Fibroblast of the conjunctiva (primary cell): Measurements from ENCODE around the gene CRB2.

Experiments used
- DNase-seq: peaks from one replicate; pipeline ENCODE4 v3.0.0-alpha.2; 2010; ENCODE audit warnings: low read depth

Gene CRB2

GRCh38 chr9:123365287-123365880 lies 9.4 kb downstream of the CRB2 start:
- DNase-seq = no peak

- DNase-seq = no peak
Observed at GRCh38 chr9:123365881-123366528, 10.0 kb downstream of the CRB2 start.

GRCh38 chr9:123368023-123368422 lies 12.0 kb downstream of the CRB2 start:
- DNase-seq = no peak

GRCh38 chr9:123368536-123369153 lies 12.6 kb downstream of the CRB2 start:
- DNase-seq = no peak

DNA sequence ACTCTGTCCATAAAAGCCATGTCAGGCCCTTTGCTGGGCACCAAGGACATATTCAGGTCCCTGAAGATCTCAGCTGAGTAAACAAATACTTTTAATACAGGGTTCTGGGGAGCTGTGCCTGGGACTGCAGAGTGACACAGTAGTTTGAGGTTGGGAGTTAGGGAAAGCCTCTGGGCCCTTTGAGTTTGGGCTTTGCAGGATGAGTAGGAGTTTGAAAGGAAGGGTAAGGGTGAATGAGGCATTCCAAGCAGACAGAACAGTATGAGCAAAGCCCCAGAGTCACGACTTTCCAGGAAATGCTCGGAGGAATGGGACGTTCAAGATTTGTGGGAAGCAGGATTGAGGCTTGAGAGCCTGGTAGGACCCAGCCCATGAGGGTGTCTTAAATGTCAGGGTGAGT lies 13.3 kb downstream of the CRB2 start:
- DNase-seq = no peak

GRCh38 chr9:123370108-123370507 lies 14.1 kb downstream of the CRB2 start:
- no peak for DNase-seq

DNA sequence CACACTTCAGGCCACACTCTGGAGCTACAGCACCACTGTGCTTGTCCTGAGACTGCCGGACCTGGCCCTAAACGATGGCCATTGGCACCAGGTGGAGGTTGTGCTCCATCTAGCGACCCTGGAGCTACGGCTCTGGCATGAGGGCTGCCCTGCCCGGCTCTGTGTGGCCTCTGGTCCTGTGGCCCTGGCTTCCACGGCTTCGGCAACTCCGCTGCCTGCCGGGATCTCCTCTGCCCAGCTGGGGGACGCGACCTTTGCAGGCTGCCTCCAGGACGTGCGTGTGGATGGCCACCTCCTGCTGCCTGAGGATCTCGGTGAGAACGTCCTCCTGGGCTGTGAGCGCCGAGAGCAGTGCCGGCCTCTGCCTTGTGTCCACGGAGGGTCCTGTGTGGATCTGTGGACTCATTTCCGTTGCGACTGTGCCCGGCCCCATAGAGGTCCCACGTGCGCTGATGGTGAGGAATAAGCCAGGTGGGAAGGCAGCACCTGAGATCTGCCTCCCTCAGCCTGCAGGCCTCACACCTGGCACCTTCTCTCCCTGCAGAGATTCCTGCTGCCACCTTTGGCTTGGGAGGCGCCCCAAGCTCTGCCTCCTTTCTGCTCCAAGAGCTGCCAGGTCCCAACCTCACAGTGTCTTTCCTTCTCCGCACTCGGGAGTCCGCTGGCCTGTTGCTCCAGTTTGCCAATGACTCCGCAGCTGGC lies 14.7 kb downstream of the CRB2 start:
- DNase-seq = no peak

DNA sequence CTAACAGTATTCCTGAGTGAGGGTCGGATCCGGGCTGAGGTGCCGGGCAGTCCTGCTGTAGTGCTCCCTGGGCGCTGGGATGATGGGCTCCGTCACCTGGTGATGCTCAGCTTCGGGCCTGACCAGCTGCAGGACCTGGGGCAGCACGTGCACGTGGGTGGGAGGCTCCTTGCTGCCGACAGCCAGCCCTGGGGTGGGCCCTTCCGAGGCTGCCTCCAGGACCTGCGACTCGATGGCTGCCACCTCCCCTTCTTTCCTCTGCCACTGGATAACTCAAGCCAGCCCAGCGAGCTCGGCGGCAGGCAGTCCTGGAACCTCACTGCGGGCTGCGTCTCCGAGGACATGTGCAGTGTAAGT lies 15.2 kb downstream of the CRB2 start:
- no peak for DNase-seq

GRCh38 chr9:123371805-123372590 lies 16.0 kb downstream of the CRB2 start:
- DNase-seq = no peak

- no peak for DNase-seq
Observed at GRCh38 chr9:123372766-123373446, 16.9 kb downstream of the CRB2 start.

DNA sequence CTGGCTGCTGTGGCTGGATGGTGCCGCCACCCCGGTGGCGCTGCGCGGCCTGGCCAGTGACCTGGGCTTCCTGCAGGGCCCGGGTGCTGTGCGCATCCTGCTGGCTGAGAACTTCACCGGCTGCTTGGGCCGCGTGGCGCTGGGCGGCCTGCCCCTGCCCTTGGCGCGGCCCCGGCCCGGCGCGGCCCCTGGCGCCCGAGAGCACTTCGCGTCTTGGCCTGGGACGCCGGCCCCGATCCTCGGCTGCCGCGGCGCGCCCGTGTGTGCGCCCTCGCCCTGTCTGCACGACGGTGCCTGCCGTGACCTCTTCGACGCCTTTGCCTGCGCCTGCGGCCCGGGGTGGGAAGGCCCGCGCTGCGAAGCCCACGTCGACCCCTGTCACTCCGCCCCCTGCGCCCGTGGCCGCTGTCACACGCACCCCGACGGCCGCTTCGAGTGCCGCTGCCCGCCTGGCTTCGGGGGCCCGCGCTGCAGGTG lies 17.5 kb downstream of the CRB2 start:
- no peak for DNase-seq

- DNase-seq = no peak
Observed at GRCh38 chr9:123373946-123374345, 17.9 kb downstream of the CRB2 start.

GRCh38 chr9:123375469-123376132 lies 19.6 kb downstream of the CRB2 start:
- no peak for DNase-seq

- DNase-seq = no peak
Observed at GRCh38 chr9:123376218-123377071, 20.4 kb downstream of the CRB2 start.

DNA sequence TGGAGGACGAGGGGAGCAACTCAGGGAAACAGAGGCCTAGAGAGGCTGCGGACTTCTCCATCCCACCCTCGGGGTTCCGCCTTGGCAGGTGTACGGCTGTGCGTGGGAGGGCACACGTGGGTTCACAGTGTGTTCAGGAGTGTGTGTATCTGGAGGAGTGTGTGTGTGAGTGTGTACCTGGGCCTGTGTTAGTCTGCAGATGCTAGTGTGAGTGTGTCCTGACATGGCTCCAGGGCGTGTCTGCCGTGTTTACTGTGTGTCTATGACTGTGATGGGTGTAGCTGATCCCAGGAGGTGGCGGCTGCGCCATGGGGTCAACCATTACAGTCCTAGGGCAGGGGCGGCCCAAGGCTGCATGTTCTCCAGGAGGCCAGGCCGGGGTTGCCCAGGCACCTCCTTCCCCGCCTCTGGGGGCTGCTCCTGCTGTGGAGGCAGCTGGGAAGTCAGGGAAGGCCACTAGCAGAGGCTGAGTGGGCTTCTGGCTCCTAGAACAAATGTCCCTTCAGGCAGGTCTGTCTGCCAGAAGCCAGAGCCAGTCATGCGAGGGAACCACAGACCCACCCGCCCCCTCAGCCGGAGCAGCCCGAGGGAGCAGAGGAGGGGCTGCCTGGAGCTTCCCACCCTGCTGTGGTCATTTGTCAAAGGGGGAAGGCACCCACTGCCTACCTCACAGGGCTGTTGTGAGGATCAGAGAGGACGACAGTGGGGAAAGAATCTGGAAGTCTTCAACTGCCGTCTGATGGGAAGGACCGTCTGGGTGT lies 21.4 kb downstream of the CRB2 start:
- no peak for DNase-seq

DNA sequence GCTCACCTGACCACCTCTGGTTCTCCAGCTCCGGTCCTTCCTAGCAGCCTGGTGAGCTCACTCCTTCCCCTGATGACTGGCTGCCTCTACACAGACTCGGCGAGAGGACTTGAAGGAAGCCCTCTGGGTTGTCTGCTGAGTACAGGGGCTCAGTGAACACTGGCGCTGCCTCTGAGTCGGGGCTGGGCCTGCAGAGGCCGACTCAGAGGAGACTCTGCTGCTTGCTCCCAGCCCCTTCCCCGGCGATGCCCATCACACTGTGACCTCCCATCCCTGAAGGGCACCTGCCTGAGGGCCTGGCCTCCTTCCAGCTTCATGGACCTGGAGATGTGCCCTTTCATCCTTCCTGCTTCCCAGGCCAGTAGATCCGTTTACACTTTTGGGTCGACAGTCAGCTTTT lies 22.0 kb downstream of the CRB2 start:
- no peak for DNase-seq

DNA sequence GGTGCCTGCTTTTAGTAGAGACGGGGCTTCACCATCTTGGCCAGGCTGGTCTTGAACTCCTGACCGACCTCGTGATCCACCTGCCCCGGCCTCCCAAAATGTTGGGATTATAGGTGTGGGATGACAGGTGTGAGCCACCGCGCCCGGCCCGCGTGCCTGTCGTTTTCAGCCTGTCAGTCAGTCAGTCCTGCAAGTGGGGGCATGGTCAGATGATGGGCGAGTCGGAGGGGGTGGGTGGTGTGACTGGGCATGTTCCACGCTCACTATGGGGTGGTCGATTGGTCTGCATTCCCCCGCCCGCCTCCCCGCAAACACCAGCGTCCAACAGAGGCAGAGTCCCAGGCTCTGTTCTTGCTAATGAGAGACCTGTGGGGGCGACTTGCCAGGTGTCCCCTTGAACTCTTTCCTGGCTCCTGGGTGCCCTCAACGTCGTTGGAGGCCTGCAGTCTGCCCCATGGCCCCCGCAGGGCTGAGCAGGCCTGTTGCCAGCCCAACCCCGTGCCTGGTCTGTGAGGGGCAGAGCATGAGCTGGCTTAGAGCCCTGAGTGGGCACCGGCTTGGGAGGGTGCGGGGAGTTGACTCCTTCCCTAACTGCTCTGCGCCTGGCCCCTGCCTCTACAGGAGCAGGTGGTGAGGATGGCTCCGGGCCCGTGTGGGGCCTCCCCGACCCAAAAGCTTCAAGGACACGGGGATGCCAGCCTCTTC lies 23.1 kb downstream of the CRB2 start:
- no peak for DNase-seq

- no peak for DNase-seq
Observed at GRCh38 chr9:123380852-123381705, 25.1 kb downstream of the CRB2 start.
